Natural killer cell (primary cell): ENCODE measurements around the gene MFAP3L. TPM values are rescaled to one million over a fixed set of nuclear protein-coding genes. Genes with fewer than 3 reads are reported as not detected.

Experiments used
- ATAC-seq, 3 donors: fragments of 150-1000 bp in 2 of 3; fragments of 200-7000 bp in 1 of 3; cut with Tn5 transposase; 1 replicate in 1 of 3; 2 replicates in 2 of 3; pipeline ENCODE4 v1.10.0; 2021; ENCODE audit warnings: mild to moderate bottlenecking in 2 of 3, moderate library complexity in 2 of 3
- DNase-seq, 2 donors: peaks; one replicate each; pipeline versions ENCODE4 v3.0.0 to v3.0.0-alpha.2; 2013 to 2021; ENCODE audit warnings: mixed read lengths in 1 of 2
- H3K27ac ChIP-seq: one replicate; pipeline ENCODE4 v1.5.1; 2013; ENCODE audit warnings: mild to moderate bottlenecking, low read length
- H3K27me3 ChIP-seq: one replicate; pipeline ENCODE4 v1.6.1; 2013; ENCODE audit warnings: low read length; ENCODE audit not compliant: control insufficient read depth, insufficient read depth
- H3K36me3 ChIP-seq: one replicate; pipeline ENCODE4 v1.6.1; 2013; ENCODE audit warnings: low read length; ENCODE audit not compliant: control insufficient read depth, insufficient read depth
- H3K4me1 ChIP-seq: one replicate; pipeline ENCODE4 v1.6.1; 2013; ENCODE audit warnings: low read length; ENCODE audit not compliant: control insufficient read depth, insufficient read depth
- H3K4me3 ChIP-seq: one replicate; pipeline ENCODE4 v1.5.1; 2013; ENCODE audit warnings: low read length
- H3K9me3 ChIP-seq: one replicate; pipeline ENCODE4 v1.6.1; 2013; ENCODE audit warnings: low read length; ENCODE audit not compliant: control insufficient read depth, insufficient read depth
- H3K27ac Mint-ChIP-seq, 2 donors: one replicate each; pipeline ENCODE4 v1.8.0; 2022; ENCODE audit warnings: mild to moderate bottlenecking in 2 of 2, mixed read lengths in 2 of 2, moderate library complexity in 1 of 2
- H3K27me3 Mint-ChIP-seq, 2 donors: one replicate each; pipeline ENCODE4 v1.8.0; 2022; ENCODE audit warnings: low read depth in 2 of 2, mixed read lengths in 2 of 2
- H3K36me3 Mint-ChIP-seq: one replicate; pipeline ENCODE4 v1.8.0; 2022; ENCODE audit warnings: mixed read lengths
- H3K4me1 Mint-ChIP-seq, 2 donors: one replicate each; pipeline ENCODE4 v1.8.0; 2022; ENCODE audit warnings: mixed read lengths in 2 of 2
- H3K4me3 Mint-ChIP-seq: one replicate; pipeline ENCODE4 v1.8.0; 2022; ENCODE audit warnings: mild to moderate bottlenecking, moderate library complexity, mixed read lengths
- H3K9me3 Mint-ChIP-seq, 2 donors: one replicate each; pipeline ENCODE4 v1.8.0; 2022; ENCODE audit warnings: mixed read lengths in 2 of 2
- WGBS: methylation state at CpG from one replicate; pipeline ENCODE4 v1.1.7; 2013; ENCODE audit warnings: missing lambda C conversion rate; ENCODE audit not compliant: insufficient coverage; 5-methylcytosine and 5-hydroxymethylcytosine counted together
- intact Hi-C: fragments of 100-400 bp; cut with micrococcal nuclease; formaldehyde crosslinking; loops from one replicate; pipeline ENCODE4 v1.14.2; 2022
- total RNA-seq, 4 donors: library from RNA; stranded (reverse); fragments of 120-200 nt in 1 of 4; gene quantifications; one replicate each; pipeline versions ENCODE4 v1.2.3 to v1.2.4, GENCODE V29; 2013 to 2022
- TF ChIP-seq, protein P1 (sequence below): fragments of 200-600 bp; IDR thresholded peaks from one replicate; pipeline ENCODE4 v1.8.0; 2022; ENCODE audit warnings: antibody characterized with exemption

MFAP3L gene
- total RNA-seq, 3 donors from 2014 or later (not counting 1 experiment from before 2014, with no cell fraction given): 2.8 to 5.6 (median 5.4) TPM

DNA sequence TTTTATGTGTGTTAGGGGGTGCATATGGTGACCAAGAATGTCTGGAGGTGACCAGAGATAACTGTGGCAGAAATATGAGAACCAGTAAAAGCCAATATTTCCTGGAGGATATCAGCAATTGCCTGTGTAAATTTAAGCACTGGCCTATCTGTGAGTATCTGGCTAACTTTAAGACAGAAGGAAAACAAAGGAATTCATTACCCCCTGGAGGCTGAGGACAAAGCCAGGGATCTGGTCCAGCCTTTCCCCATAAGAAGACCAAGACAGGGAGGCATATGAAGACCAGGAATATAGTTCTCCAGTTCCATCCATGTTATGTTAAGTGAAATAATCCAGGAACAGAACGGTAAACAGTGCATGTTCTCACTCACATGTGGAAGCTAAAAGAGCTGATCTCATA is 49.2 kb downstream of the MFAP3L start:
- no peak for ATAC-seq
- H3K36me3 ChIP-seq: no peaks in the 10 kb centered on the region
- no peak overlapping the region for H3K4me3 Mint-ChIP-seq
- H3K27me3 ChIP-seq: no peaks in the 10 kb centered on the region
- H3K9me3 ChIP-seq: no peaks in the 10 kb centered on the region
- H3K27ac Mint-ChIP-seq: no peak overlapping the region
- H3K27ac ChIP-seq: no peak overlapping the region
- H3K27me3 Mint-ChIP-seq: peaks cover 8 to 10% of the 10 kb centered on the region in 2 donors
- no peaks in the 10 kb centered on the region for H3K4me1 ChIP-seq
- 88% methylated on average over 1 of the region's 1 CpG for WGBS
- no peak overlapping the region for H3K4me3 ChIP-seq
- H3K36me3 Mint-ChIP-seq: no peaks in the 10 kb centered on the region
- no peaks in the 10 kb centered on the region for H3K4me1 Mint-ChIP-seq
- no peak for DNase-seq
- intact Hi-C loops: no loop called here
- no peaks in the 10 kb centered on the region for H3K9me3 Mint-ChIP-seq
- TF ChIP-seq, protein P1, sequence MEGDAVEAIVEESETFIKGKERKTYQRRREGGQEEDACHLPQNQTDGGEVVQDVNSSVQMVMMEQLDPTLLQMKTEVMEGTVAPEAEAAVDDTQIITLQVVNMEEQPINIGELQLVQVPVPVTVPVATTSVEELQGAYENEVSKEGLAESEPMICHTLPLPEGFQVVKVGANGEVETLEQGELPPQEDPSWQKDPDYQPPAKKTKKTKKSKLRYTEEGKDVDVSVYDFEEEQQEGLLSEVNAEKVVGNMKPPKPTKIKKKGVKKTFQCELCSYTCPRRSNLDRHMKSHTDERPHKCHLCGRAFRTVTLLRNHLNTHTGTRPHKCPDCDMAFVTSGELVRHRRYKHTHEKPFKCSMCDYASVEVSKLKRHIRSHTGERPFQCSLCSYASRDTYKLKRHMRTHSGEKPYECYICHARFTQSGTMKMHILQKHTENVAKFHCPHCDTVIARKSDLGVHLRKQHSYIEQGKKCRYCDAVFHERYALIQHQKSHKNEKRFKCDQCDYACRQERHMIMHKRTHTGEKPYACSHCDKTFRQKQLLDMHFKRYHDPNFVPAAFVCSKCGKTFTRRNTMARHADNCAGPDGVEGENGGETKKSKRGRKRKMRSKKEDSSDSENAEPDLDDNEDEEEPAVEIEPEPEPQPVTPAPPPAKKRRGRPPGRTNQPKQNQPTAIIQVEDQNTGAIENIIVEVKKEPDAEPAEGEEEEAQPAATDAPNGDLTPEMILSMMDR: no peak

DNA sequence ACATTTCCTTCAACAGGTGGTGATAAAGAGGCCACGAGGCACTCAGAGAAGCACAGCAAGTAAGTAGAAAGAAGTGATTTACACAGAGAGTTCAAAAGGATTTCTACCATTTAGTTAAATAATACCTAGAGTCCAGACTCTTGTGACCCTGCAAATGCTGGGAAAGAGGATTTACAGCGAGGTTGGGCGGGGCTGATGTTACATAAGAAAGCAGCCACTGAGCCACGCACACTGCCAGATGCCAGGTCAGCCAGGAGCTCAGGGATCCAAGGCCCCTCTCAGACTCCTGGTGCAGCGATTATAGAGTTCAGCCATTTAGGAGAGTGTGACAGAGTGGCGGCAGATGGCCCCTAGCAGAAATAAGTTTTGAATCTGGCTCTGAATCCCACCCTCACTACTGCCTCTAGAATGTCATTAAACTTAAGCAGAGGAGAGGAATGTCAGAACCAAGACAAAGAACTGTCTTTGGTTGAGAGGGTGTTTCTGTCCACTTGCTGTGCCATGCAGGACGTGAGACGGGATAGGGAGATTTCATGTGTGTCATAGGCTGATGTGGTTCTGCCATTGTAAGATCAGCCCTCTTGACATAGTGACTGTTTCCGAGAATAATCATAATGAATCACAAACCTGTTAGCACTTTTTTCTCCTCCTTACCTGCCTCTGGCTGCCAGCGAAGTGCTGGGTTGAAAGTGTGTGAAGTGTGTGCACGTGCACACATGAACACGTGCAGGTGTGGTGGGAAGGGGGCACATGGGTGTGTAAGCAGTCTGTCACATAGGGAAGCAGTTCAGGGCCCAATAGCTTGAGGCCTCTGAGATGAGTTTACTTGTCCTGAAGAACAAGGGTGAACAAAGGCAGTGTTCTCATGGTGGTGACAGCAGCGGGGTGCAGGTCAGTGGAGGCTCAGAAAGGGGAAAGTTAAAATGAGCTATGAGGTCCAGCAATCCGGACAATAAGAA is 50.1 kb downstream of the MFAP3L start:
- Histone ChIP-seq H3K4me3 (no peak overlapping the region), H3K9me3 (no peaks in the 10 kb centered on the region), H3K27ac (no peak overlapping the region), H3K27me3 (no peaks in the 10 kb centered on the region), H3K36me3 (no peaks in the 10 kb centered on the region), H3K4me1 (no peaks in the 10 kb centered on the region)
- ATAC-seq (no peak), DNase-seq (no peak)
- H3K9me3 Mint-ChIP-seq: no peaks in the 10 kb centered on the region
- H3K4me3 Mint-ChIP-seq: no peak overlapping the region
- TF ChIP-seq, protein P1: no peak
- intact Hi-C loops: no loop called here
- H3K4me1 Mint-ChIP-seq: no peaks in the 10 kb centered on the region
- H3K36me3 Mint-ChIP-seq: no peaks in the 10 kb centered on the region
- no peak overlapping the region for H3K27ac Mint-ChIP-seq
- H3K27me3 Mint-ChIP-seq: peaks cover 8 to 10% of the 10 kb centered on the region in 2 donors
- 91% methylated on average over 12 of the region's 14 CpGs for WGBS

DNA sequence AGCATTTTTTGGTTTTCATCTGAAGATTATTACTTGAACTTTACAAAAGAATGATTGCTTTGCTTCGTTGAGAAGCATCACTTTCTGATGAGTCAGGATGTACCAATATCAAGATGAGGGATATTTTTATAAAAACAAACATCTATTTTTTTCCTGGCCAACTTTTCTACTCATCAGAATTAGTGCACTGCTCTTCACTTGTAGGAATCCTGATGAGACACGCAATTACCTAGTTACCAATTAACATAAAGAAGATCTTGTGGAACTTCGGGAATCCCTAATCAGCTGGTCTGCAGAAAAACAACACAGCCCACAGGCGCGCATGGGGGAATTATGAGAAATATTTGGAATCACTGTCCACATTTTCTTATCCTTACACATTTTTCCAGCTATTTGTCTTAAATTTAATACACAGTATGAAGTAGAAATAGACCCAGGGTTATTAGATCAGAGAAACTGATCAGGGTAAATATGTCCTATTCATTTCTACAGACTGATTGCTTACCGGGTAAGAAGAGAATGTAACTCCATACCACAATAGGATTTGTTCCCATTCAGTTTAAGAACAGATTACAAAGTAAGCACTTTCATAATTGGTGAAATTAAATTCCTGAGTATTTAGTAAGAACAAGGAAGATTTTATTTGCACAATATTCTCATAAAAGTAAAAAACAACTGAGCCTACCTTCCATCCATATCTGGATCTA is 50.9 kb downstream of the MFAP3L start:
- Mint-ChIP-seq H3K4me1 (no peaks in the 10 kb centered on the region), H3K4me3 (no peak overlapping the region), H3K27me3 (peaks cover 8 to 10% of the 10 kb centered on the region in 2 donors), H3K27ac (no peak overlapping the region), H3K36me3 (no peaks in the 10 kb centered on the region), H3K9me3 (no peaks in the 10 kb centered on the region)
- no peak overlapping the region for H3K27ac ChIP-seq
- H3K4me3 ChIP-seq: no peak overlapping the region
- no peaks in the 10 kb centered on the region for H3K36me3 ChIP-seq
- intact Hi-C loops: no loop called here
- DNase-seq: no peak
- 60% methylated on average over 1 of the region's 6 CpGs for WGBS
- H3K27me3 ChIP-seq: no peaks in the 10 kb centered on the region
- H3K9me3 ChIP-seq: no peaks in the 10 kb centered on the region
- TF ChIP-seq, protein P1: no peak
- no peak for ATAC-seq
- H3K4me1 ChIP-seq: no peaks in the 10 kb centered on the region
